ENCODE results near the gene SLC16A8.
"Not testable (repeated sequence)": the region's sequence is repeated elsewhere in the genome, so short reads cannot be mapped to it uniquely, and the experiment has no call there.

The SLC16A8 gene

GRCh38 chr22:38124236-38124974 is 40.4 kb upstream of the SLC16A8 start (continued):
- TF ChIP-seq, protein P1, sequence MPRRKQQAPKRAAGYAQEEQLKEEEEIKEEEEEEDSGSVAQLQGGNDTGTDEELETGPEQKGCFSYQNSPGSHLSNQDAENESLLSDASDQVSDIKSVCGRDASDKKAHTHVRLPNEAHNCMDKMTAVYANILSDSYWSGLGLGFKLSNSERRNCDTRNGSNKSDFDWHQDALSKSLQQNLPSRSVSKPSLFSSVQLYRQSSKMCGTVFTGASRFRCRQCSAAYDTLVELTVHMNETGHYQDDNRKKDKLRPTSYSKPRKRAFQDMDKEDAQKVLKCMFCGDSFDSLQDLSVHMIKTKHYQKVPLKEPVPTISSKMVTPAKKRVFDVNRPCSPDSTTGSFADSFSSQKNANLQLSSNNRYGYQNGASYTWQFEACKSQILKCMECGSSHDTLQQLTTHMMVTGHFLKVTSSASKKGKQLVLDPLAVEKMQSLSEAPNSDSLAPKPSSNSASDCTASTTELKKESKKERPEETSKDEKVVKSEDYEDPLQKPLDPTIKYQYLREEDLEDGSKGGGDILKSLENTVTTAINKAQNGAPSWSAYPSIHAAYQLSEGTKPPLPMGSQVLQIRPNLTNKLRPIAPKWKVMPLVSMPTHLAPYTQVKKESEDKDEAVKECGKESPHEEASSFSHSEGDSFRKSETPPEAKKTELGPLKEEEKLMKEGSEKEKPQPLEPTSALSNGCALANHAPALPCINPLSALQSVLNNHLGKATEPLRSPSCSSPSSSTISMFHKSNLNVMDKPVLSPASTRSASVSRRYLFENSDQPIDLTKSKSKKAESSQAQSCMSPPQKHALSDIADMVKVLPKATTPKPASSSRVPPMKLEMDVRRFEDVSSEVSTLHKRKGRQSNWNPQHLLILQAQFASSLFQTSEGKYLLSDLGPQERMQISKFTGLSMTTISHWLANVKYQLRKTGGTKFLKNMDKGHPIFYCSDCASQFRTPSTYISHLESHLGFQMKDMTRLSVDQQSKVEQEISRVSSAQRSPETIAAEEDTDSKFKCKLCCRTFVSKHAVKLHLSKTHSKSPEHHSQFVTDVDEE (CRISPR knock-in tag; IDR thresholded peaks at IDR 0.05): no peak
- TF ChIP-seq ZC3H10 (CRISPR knock-in tag; IDR thresholded peaks at IDR 0.05): no peak
- TF ChIP-seq, protein P2, sequence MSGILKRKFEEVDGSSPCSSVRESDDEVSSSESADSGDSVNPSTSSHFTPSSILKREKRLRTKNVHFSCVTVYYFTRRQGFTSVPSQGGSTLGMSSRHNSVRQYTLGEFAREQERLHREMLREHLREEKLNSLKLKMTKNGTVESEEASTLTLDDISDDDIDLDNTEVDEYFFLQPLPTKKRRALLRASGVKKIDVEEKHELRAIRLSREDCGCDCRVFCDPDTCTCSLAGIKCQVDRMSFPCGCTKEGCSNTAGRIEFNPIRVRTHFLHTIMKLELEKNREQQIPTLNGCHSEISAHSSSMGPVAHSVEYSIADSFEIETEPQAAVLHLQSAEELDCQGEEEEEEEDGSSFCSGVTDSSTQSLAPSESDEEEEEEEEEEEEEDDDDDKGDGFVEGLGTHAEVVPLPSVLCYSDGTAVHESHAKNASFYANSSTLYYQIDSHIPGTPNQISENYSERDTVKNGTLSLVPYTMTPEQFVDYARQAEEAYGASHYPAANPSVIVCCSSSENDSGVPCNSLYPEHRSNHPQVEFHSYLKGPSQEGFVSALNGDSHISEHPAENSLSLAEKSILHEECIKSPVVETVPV (CRISPR knock-in tag; IDR thresholded peaks at IDR 0.05): no peak

GRCh38 chr22:38122616-38123015 is 38.6 kb upstream of the SLC16A8 start:
- ATAC-seq: no peak
- TF ChIP-seq ZC3H10 (CRISPR knock-in tag; IDR thresholded peaks at IDR 0.05) (no peak), ARNTL (CRISPR knock-in tag; IDR thresholded peaks at IDR 0.05; ENCODE audit: borderline replicate concordance, low read depth) (no peak), ZNF565 (CRISPR knock-in tag; conservative IDR thresholded peaks at IDR 0.05; ENCODE audit: low read depth) (no peak), TCF4 (CRISPR knock-in tag; IDR thresholded peaks at IDR 0.05; ENCODE audit: borderline replicate concordance) (no peak)

DNA sequence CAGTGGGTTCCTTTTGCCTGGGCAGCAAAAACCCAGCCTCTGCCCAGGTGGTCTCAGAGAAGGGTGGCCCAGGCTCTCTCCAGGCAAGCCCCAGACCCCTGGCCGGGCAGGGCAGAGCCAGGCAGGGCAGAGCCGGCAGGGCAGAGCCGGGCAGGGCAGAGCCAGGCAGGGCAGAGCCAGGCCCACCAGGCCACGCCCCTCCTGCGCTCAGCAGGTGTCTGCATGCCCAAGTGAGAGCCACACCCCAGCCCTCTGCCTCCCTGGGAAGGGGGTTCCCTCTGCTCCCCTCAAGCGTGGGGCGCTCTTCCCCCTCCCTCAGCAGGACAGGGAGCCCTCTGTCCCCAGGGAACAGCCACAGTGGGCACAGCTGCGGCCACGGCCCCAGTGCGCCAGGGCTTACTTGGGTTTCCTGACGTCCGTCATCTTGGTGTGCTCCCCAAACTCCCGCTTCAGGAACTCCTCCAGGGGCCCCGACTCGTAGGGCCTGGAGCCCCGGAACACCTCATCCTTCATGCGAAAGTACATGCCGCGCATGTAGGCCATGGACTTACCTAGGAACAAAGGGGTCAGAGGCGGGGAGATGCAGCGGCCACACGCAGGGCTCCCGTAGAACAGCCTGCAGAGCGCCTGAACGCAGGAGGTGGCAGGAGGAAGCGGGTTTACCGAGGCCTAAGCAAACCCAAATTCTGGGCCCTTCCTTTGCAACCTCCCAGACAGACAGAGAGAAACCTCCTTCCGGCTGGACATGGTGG is 36.6 kb upstream of the SLC16A8 start:
- TF ChIP-seq TCF4 (CRISPR knock-in tag; IDR thresholded peaks at IDR 0.05; ENCODE audit: borderline replicate concordance): no peak
- no peak for TF ChIP-seq RARB (CRISPR knock-in tag; IDR thresholded peaks at IDR 0.05)
- no peak for TF ChIP-seq ZNF8 (CRISPR knock-in tag; IDR thresholded peaks at IDR 0.05)
- TF ChIP-seq OSR1 (CRISPR knock-in tag; IDR thresholded peaks at IDR 0.05): no peak
- TF ChIP-seq POU6F1 (CRISPR knock-in tag; IDR thresholded peaks at IDR 0.05; ENCODE audit: borderline replicate concordance, low read depth): no peak
- TF ChIP-seq BACH2 (CRISPR knock-in tag; IDR thresholded peaks at IDR 0.05; ENCODE audit: borderline replicate concordance): no peak
- no peak for TF ChIP-seq ZFP3 (CRISPR knock-in tag; IDR thresholded peaks at IDR 0.05)
- TF ChIP-seq, protein P1 (CRISPR knock-in tag; IDR thresholded peaks at IDR 0.05): no peak
- no peak for TF ChIP-seq GLIS3 (CRISPR knock-in tag; IDR thresholded peaks at IDR 0.05)
- no peak for TF ChIP-seq CREB5 (CRISPR knock-in tag; IDR thresholded peaks at IDR 0.05; ENCODE audit: low read depth)
- TF ChIP-seq ARNTL (CRISPR knock-in tag; IDR thresholded peaks at IDR 0.05; ENCODE audit: borderline replicate concordance, low read depth): no peak
- TF ChIP-seq ZNF565 (CRISPR knock-in tag; conservative IDR thresholded peaks at IDR 0.05; ENCODE audit: low read depth): no peak
- no peak for TF ChIP-seq ISL1 (CRISPR knock-in tag; IDR thresholded peaks at IDR 0.05)
- TF ChIP-seq, protein P2 (CRISPR knock-in tag; IDR thresholded peaks at IDR 0.05): no peak
- TF ChIP-seq ZNF70 (CRISPR knock-in tag; IDR thresholded peaks at IDR 0.05): no peak
- TF ChIP-seq PPARA (CRISPR knock-in tag; IDR thresholded peaks at IDR 0.05; ENCODE audit: borderline replicate concordance): no peak
- no peak for TF ChIP-seq ZC3H10 (CRISPR knock-in tag; IDR thresholded peaks at IDR 0.05)
- no peak for ATAC-seq

DNA sequence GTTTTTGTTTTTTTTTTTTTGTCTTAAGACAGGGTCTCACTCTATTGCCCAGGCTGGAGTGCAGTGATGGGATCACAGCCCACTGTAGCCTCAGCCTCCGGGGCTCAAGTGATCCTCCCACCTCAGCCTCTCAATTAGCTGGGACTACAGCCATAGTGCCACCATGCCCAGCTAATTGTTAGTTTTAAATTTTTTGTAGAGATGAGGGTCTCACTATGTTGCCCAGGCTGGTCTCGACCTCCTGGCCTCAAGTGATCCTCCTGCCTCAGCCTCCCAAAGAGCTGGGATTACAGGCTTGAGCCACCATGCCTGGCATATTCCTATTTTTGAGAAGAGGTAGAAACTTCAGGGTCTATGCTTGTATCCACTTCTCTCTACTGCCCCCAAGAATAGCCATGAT is 34.8 kb upstream of the SLC16A8 start:
- ATAC-seq: not testable (repeated sequence)
